Neutrophil (primary cell): ENCODE results near the gene PI4K2A.
"Not testable (repeated sequence)": the region's sequence is repeated elsewhere in the genome, so short reads cannot be mapped to it uniquely, and the experiment has no call there.

ENCODE experiments used
- H3K27ac ChIP-seq: fragments of 200-600 bp; sonication (generic); 2 replicates; pipeline ENCODE4 v1.5.1; 2016; ENCODE audit warnings: mild to moderate bottlenecking, moderate library complexity
- H3K27me3 ChIP-seq: fragments of 200-600 bp; sonication (generic); 2 replicates; pipeline ENCODE4 v1.6.0; 2016; ENCODE audit warnings: mild to moderate bottlenecking
- H3K36me3 ChIP-seq: fragments of 200-600 bp; sonication (generic); 2 replicates; pipeline ENCODE4 v1.5.1; 2017
- H3K4me1 ChIP-seq, 2 experiments: fragments of 200-600 bp in 1 of 2; sonication (generic) in 1 of 2; 1 replicate in 1 of 2; 2 replicates in 1 of 2; pipeline versions ENCODE4 v1.5.1 to v1.6.1; 2013 to 2016; ENCODE audit warnings: low read depth in 1 of 2, low read length in 1 of 2, mild to moderate bottlenecking in 1 of 2, moderate library complexity in 1 of 2; ENCODE audit not compliant: control insufficient read depth in 1 of 2, insufficient read depth in 1 of 2
- H3K4me3 ChIP-seq, 2 experiments: fragments of 200-600 bp in 1 of 2; sonication (generic) in 1 of 2; 1 replicate in 1 of 2; 2 replicates in 1 of 2; pipeline ENCODE4 v1.5.1; 2013 to 2016; ENCODE audit warnings: low read depth in 1 of 2, low read length in 1 of 2, mild to moderate bottlenecking in 1 of 2, moderate library complexity in 1 of 2
- H3K9me3 ChIP-seq: fragments of 200-600 bp; sonication (generic); 2 replicates; pipeline ENCODE4 v1.5.1; 2016
- CTCF ChIP-seq: fragments of 200-600 bp; sonication (generic); IDR thresholded peaks from 2 replicates; pipeline ENCODE4 v1.5.1; 2016; ENCODE audit warnings: antibody characterized with exemption

PI4K2A gene

GRCh38 chr10:97683556-97684367, 43.3 kb downstream of the PI4K2A start:
- Histone ChIP-seq H3K27ac (no peak overlapping the region), H3K4me3 (no peak overlapping the region), H3K4me1 (peaks cover 15% of the 10 kb centered on the region in 2 experiments)

GRCh38 chr10:97684368-97684713, 43.9 kb downstream of the PI4K2A start:
- H3K9me3 ChIP-seq, H3K36me3 ChIP-seq, H3K27ac ChIP-seq, H3K4me3 ChIP-seq: not testable (repeated sequence)
- peaks cover 26% of the 10 kb centered on the region for H3K27me3 ChIP-seq
- peaks cover 15% of the 10 kb centered on the region in 2 experiments for H3K4me1 ChIP-seq

More at GRCh38 chr10:97683556-97684367, 43.3 kb downstream of the PI4K2A start:
- peaks cover 26% of the 10 kb centered on the region for H3K27me3 ChIP-seq
- no peaks in the 10 kb centered on the region for H3K36me3 ChIP-seq
- TF ChIP-seq CTCF, result no peak
- H3K9me3 ChIP-seq, result no peaks in the 10 kb centered on the region

- Histone ChIP-seq H3K4me3 (no peak overlapping the region), H3K27ac (no peak overlapping the region), H3K36me3 (no peaks in the 10 kb centered on the region), H3K27me3 (peaks cover 26% of the 10 kb centered on the region), H3K4me1 (peaks cover 15% of the 10 kb centered on the region in 2 experiments), H3K9me3 (no peaks in the 10 kb centered on the region)
- TF ChIP-seq CTCF, result no peak
Measured at GRCh38 chr10:97684866-97685394, 44.5 kb downstream of the PI4K2A start.

GRCh38 chr10:97685395-97685958, 45.0 kb downstream of the PI4K2A start:
- Histone ChIP-seq H3K27me3 (peaks cover 26% of the 10 kb centered on the region), H3K27ac (no peak overlapping the region), H3K4me1 (peaks cover 15% of the 10 kb centered on the region in 2 experiments), H3K4me3 (no peak overlapping the region), H3K36me3 (no peaks in the 10 kb centered on the region), H3K9me3 (no peaks in the 10 kb centered on the region)
- no peak for TF ChIP-seq CTCF

GRCh38 chr10:97686301-97686961, 46.0 kb downstream of the PI4K2A start:
- no peak for TF ChIP-seq CTCF
- no peaks in the 10 kb centered on the region for H3K9me3 ChIP-seq
- no peaks in the 10 kb centered on the region for H3K36me3 ChIP-seq
- H3K27ac ChIP-seq, result peak overlapping the region; percentile 36
- H3K4me1 ChIP-seq, result peaks cover 15% of the 10 kb centered on the region in 2 experiments
- H3K27me3 ChIP-seq, result peaks cover 26% of the 10 kb centered on the region
- peak overlapping the region; percentile 67 to 79 for H3K4me3 ChIP-seq
